OCI-LY7 (cell line): ENCODE data around the gene TMEM131L. TPM values are rescaled to one million over a fixed set of nuclear protein-coding genes. Genes with fewer than 3 reads are reported as not detected.
A peak's percentile ranks its signal among the peaks of the same experiment; 100 is the strongest.

Experiments used
- BruUV-seq: library from RNA; stranded (reverse); fragments of 400-500 nt; replicated peaks from 2 replicates; lab custom pipeline; 2021; lab: Mats Ljungman, UMichigan
- CTCF ChIA-PET: fragments of 300-600 bp; sonication (Branson Sonifier 250); formaldehyde crosslinking; loops from one replicate; lab custom pipeline; 2022; ENCODE audit warnings: antibody characterized with exemption; ENCODE audit not compliant: unreplicated experiment; lab: Charles Lee
- POLR2A ChIA-PET: fragments of 300-600 bp; sonication (Branson Sonifier 250); formaldehyde crosslinking; loops from one replicate; lab custom pipeline; 2022; ENCODE audit warnings: antibody characterized with exemption; lab: Charles Lee
- DNase-seq: peaks from one replicate; pipeline ENCODE4 v3.0.0-alpha.2; 2015; ENCODE audit warnings: low spot score
- H2AFZ ChIP-seq: fragments of 200-600 bp; sonication (generic), shearing (Covaris generic); 2 replicates; pipeline ENCODE4 v1.6.1; 2014; ENCODE audit warnings: mild to moderate bottlenecking, antibody characterized with exemption, low read length, moderate library complexity
- H3K27ac ChIP-seq: fragments of 200-600 bp; sonication (generic); 2 replicates; pipeline ENCODE4 v1.5.1; 2014; ENCODE audit warnings: mixed run types, low read depth, mild to moderate bottlenecking, moderate library complexity, low read length, inconsistent platforms; ENCODE audit not compliant: poor library complexity, severe bottlenecking
- H3K36me3 ChIP-seq: fragments of 200-600 bp; sonication (generic); 2 replicates; pipeline ENCODE4 v1.6.1; 2014; ENCODE audit warnings: mild to moderate bottlenecking, antibody characterized with exemption, low read length, moderate library complexity, mixed read lengths; ENCODE audit not compliant: insufficient read depth
- H3K4me1 ChIP-seq: fragments of 200-600 bp; sonication (generic); 2 replicates; pipeline ENCODE4 v1.5.1; 2014; ENCODE audit warnings: mild to moderate bottlenecking, low read length; ENCODE audit not compliant: insufficient read depth, poor library complexity, severe bottlenecking
- H3K4me2 ChIP-seq: fragments of 200-600 bp; sonication (generic); 2 replicates; pipeline ENCODE4 v1.6.1; 2014; ENCODE audit warnings: mild to moderate bottlenecking, low read length
- H3K4me3 ChIP-seq: fragments of 200-600 bp; sonication (generic); 2 replicates; pipeline ENCODE4 v1.5.1; 2014; ENCODE audit warnings: mild to moderate bottlenecking, low read depth, low read length; ENCODE audit not compliant: poor library complexity, severe bottlenecking
- H3K79me2 ChIP-seq: fragments of 200-600 bp; sonication (generic); 2 replicates; pipeline ENCODE4 v1.6.1; 2016; ENCODE audit warnings: low read depth, mild to moderate bottlenecking, low read length, moderate library complexity, mixed read lengths; ENCODE audit not compliant: insufficient read depth
- H3K9me2 ChIP-seq: fragments of 200-600 bp; sonication (generic); 2 replicates; pipeline ENCODE4 v1.6.1; 2016; ENCODE audit warnings: mild to moderate bottlenecking, low read length, mixed read lengths; ENCODE audit not compliant: insufficient read depth
- H3K9me3 ChIP-seq: fragments of 200-600 bp; sonication (generic); 2 replicates; pipeline ENCODE4 v1.6.1; 2014; ENCODE audit warnings: mild to moderate bottlenecking, mixed run types, low read length, mixed read lengths
- H4K20me1 ChIP-seq: fragments of 200-600 bp; sonication (generic); 2 replicates; pipeline ENCODE4 v1.6.1; 2014; ENCODE audit warnings: mild to moderate bottlenecking, antibody characterized with exemption, low read length, moderate library complexity, mixed read lengths; ENCODE audit not compliant: insufficient read depth
- EZH2phosphoT487 ChIP-seq: fragments of 200-600 bp; sonication (generic); IDR thresholded peaks from 2 replicates; pipeline ENCODE4 v1.6.1; 2018; ENCODE audit warnings: low read depth, borderline replicate concordance, mild to moderate bottlenecking, mixed run types, antibody characterized with exemption, low read length, moderate library complexity, mixed read lengths
- intact Hi-C: fragments of 100-400 bp; cut with micrococcal nuclease; formaldehyde crosslinking; loops from one replicate; pipeline ENCODE4 v1.10.0; 2022; ENCODE audit not compliant: unreplicated experiment
- total RNA-seq, 2 experiments: library from RNA; depleted of rRNA in 1 of 2; stranded (reverse); fragments of >200 nt in 1 of 2; shearing (Covaris generic) in 1 of 2; gene quantifications; 2 replicates each; pipeline ENCODE4 v1.2.3, GENCODE V29; 2014 to 2022
- TF ChIP-seq, protein P1 (sequence below): fragments of 200-600 bp; sonication (generic); conservative IDR thresholded peaks from 2 replicates; pipeline ENCODE4 v1.5.1; 2014; ENCODE audit warnings: mild to moderate bottlenecking, antibody characterized with exemption, low read length, moderate library complexity, mixed read lengths

The TMEM131L gene
- total RNA-seq, 2 experiments from 2014 or later, result 133 to 148 TPM

DNA sequence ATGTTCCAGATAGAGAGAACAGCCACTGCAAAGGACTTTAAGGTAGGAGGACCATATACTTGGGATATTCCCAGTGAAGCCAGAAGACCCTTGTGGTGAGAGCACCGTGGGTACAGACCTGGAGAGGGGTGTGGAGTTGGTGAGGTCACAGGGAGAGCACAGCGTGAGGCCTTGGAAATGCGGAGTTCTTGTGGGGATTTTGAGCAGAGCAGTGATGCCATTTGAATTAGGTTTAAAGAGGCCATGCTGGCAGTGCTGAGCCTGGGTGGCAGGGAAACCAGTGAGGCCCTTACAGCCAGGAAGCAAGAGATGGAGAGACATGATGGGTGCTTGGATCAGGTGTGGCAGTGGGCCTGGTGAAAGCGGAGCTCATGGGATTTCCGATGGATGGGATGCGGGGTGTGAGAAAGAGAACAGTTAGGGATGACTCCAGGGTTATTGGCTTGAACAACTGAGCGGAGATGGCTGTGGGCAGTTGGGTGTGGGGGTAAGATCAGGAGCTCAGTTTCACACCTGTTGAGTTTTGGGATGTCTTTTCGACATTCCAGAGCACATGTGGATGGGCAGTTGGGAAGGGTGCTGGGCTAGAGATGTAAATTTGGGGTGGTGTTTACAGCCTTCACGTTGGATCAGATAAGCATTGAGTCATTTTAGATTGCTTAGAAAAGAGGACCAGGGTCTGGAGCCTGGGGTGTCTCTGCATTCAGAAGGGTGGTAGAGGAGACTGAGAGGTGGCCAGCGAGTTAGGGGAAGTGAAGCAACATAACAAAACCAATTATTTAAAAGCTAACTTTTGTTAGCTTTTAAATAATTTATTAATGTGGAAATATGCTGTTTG, 68.9 kb downstream of the TMEM131L start:
- Histone ChIP-seq H3K4me2 (no peak overlapping the region), H3K9me3 (no peaks in the 10 kb centered on the region), H3K79me2 (peaks cover 100% of the 10 kb centered on the region), H3K36me3 (peaks cover 98% of the 10 kb centered on the region), H4K20me1 (peaks cover 47% of the 10 kb centered on the region), H3K4me1 (peaks cover 48% of the 10 kb centered on the region), H3K9me2 (no peaks in the 10 kb centered on the region), H2AFZ (no peak overlapping the region), H3K4me3 (no peak overlapping the region), H3K27ac (no peak overlapping the region)
- no peak for DNase-seq
- no peak for TF ChIP-seq EZH2phosphoT487
- TF ChIP-seq, protein P1, sequence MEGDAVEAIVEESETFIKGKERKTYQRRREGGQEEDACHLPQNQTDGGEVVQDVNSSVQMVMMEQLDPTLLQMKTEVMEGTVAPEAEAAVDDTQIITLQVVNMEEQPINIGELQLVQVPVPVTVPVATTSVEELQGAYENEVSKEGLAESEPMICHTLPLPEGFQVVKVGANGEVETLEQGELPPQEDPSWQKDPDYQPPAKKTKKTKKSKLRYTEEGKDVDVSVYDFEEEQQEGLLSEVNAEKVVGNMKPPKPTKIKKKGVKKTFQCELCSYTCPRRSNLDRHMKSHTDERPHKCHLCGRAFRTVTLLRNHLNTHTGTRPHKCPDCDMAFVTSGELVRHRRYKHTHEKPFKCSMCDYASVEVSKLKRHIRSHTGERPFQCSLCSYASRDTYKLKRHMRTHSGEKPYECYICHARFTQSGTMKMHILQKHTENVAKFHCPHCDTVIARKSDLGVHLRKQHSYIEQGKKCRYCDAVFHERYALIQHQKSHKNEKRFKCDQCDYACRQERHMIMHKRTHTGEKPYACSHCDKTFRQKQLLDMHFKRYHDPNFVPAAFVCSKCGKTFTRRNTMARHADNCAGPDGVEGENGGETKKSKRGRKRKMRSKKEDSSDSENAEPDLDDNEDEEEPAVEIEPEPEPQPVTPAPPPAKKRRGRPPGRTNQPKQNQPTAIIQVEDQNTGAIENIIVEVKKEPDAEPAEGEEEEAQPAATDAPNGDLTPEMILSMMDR, result no peak
- no TSS peak for BruUV-seq
- POLR2A ChIA-PET, result interaction anchor here (0.6 to 3.0 kb wide), 8 partner anchors 8 to 66 kb away, joined by 3 to 8 read pairs (median 4); no protein-coding TSS in a partner anchor
- CTCF ChIA-PET, result no interaction called here
- intact Hi-C loops, result no loop called here

DNA sequence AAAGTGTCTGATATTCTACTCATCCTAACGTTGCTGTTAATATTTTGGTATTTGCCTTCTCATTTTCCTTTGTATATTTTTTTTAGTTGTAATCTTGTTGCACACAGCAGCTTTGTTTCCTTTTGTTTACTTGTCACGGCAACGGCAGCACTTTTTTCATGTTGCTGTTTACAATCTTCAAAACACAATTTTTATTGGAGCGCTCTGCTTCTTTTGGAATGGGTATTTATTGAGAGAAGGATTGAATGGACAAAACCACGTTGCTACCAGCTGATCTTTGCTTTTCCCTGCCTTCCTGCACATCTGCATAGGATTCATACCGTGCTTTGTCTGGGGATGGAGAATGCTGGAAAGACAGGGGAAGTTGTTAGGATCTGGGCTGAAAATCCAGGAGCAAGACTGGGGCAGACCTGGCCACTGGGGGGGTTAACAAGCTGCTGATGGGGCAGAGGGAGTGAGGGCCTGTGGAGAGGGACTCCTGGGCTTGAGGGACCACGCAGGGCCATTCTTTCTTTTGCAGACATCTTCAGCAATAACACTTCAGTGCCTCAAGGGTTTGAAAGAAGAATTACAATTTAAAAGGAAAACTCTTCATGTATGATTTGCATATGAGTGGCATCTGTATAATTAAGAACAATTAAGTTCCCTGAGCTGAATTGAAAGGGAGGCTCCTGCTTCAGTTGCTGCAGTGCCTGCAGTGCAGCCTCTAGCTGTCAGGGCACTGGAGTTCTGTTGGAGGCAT, 69.8 kb downstream of the TMEM131L start:
- H3K9me3 ChIP-seq, result no peaks in the 10 kb centered on the region
- ChIA-PET POLR2A (interaction anchor here (0.6 to 3.0 kb wide), 7 partner anchors 9 to 67 kb away, joined by 3 to 8 read pairs (median 4); no protein-coding TSS in a partner anchor), CTCF (no interaction called here)
- no peak overlapping the region for H3K4me2 ChIP-seq
- no TSS peak for BruUV-seq
- intact Hi-C loops, result no loop called here
- no peaks in the 10 kb centered on the region for H3K9me2 ChIP-seq
- H3K27ac ChIP-seq, result no peak overlapping the region
- TF ChIP-seq EZH2phosphoT487, result no peak
- TF ChIP-seq, protein P1, result 0 out of 2 replicates have a peak, but pooled peaks have one; percentile 37
- peaks cover 98% of the 10 kb centered on the region for H3K36me3 ChIP-seq
- no peak overlapping the region for H3K4me3 ChIP-seq
- peaks cover 100% of the 10 kb centered on the region for H3K79me2 ChIP-seq
- no peak overlapping the region for H2AFZ ChIP-seq
- H4K20me1 ChIP-seq, result peaks cover 42% of the 10 kb centered on the region
- H3K4me1 ChIP-seq, result peaks cover 44% of the 10 kb centered on the region
- no peak for DNase-seq
